Testis (tissue), 3 donors: ENCODE measurements around the gene CNTLN. TPM values are rescaled to one million over a fixed set of nuclear protein-coding genes. Genes with fewer than 3 reads are reported as not detected.

Source experiments
- DNase-seq: peaks from one replicate; pipeline ENCODE4 v3.0.0-alpha.2; 2019
- H3K27ac ChIP-seq, 2 donors: fragments of 200-600 bp; sonication (generic); one replicate each; pipeline ENCODE4 v1.5.1; 2019
- H3K27me3 ChIP-seq: fragments of 200-600 bp; sonication (generic); one replicate; pipeline ENCODE4 v1.5.1; 2019
- H3K36me3 ChIP-seq: fragments of 200-600 bp; sonication (generic); one replicate; pipeline ENCODE4 v1.5.1; 2017; ENCODE audit warnings: low read depth; ENCODE audit errors: missing control alignments
- H3K4me1 ChIP-seq: fragments of 200-600 bp; sonication (generic); one replicate; pipeline ENCODE4 v1.5.1; 2019
- H3K4me3 ChIP-seq, 2 donors: fragments of 200-600 bp; sonication (generic); one replicate each; pipeline ENCODE4 v1.5.1; 2017 to 2019
- H3K9me3 ChIP-seq: fragments of 200-600 bp; sonication (generic); one replicate; pipeline ENCODE4 v1.5.1; 2017
- POLR2A ChIP-seq: fragments of 450-650 bp; IDR thresholded peaks from one replicate; pipeline ENCODE4 v1.6.1; 2017; ENCODE audit warnings: antibody characterized with exemption, mild to moderate bottlenecking, moderate library complexity
- WGBS, 2 donors: methylation state at CpG; one replicate each; pipeline ENCODE4 v1.1.5; 2018; 5-methylcytosine and 5-hydroxymethylcytosine counted together
- intact Hi-C: fragments of 100-400 bp; cut with DNase I; formaldehyde crosslinking; loops from one replicate; pipeline ENCODE4 v1.15.1; 2023; ENCODE audit warnings: low total_unique reads
- polyA plus RNA-seq: library from polyadenylated mRNA; stranded (reverse); fragments of 350-450 nt; fragmentation: Illumina TruSeq; extraction: RNeasy Lipid Tissue Mini Kit (QIAGEN cat#74804); gene quantifications from one replicate; pipeline ENCODE4 v1.2.3, GENCODE V29; 2014; ENCODE audit warnings: low read depth, low replicate concordance; ENCODE audit not compliant: insufficient read depth
- small RNA-seq, 2 donors: library from RNA; depleted of rRNA; stranded (forward); fragments of <200 nt; gene quantifications; one replicate each; pipeline ENCODE3, GENCODE V24; 2016
- total RNA-seq, 2 donors: library from RNA; depleted of rRNA; stranded (reverse); fragments of >200 nt; gene quantifications; one replicate each; pipeline ENCODE4 v1.2.3, GENCODE V29; 2016
- TF ChIP-seq, protein P1 (sequence below), 3 experiments: fragments of 450-650 bp in 2 of 3; fragments of 200-600 bp in 1 of 3; sonication (generic) in 1 of 3; IDR thresholded peaks; one replicate each; pipeline ENCODE4 v1.5.1; 2016 to 2019; ENCODE audit warnings: antibody characterized with exemption in 3 of 3, mild to moderate bottlenecking in 2 of 3, moderate library complexity in 1 of 3

CNTLN gene
- total and polyA plus RNA-seq, 3 donors from 2014 or later: 6.3 to 23.7 (median 19.9) TPM

DNA sequence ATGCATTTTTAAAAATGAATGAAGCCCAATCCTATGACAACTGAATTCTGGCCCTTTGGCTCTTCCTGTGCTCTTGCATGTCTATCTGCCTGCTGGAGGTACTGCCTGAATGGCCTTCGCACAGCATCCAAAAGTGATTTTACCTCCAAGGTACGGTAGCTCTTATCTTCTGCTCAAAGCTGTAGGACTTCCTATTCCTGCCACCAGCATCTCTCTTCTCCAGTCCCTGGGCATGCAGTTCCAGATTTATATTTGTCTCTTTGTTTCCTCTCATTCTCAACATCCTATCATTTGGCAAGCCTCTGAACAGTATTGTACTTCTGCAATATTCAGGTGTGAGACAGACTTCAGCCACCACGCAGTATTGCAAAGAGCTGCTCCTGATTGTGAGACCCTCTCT lies 400.3 kb downstream of the CNTLN start:
- H3K27ac ChIP-seq: no peak overlapping the region
- 83 to 87% methylated on average over 3 of the region's 3 CpGs for WGBS, 2 donors
- H3K27me3 ChIP-seq: no peaks in the 10 kb centered on the region
- intact Hi-C loops: no loop called here
- H3K36me3 ChIP-seq: no peaks in the 10 kb centered on the region
- DNase-seq: no peak
- no peaks in the 10 kb centered on the region for H3K4me1 ChIP-seq
- no peaks in the 10 kb centered on the region for H3K9me3 ChIP-seq
- TF ChIP-seq, protein P1, sequence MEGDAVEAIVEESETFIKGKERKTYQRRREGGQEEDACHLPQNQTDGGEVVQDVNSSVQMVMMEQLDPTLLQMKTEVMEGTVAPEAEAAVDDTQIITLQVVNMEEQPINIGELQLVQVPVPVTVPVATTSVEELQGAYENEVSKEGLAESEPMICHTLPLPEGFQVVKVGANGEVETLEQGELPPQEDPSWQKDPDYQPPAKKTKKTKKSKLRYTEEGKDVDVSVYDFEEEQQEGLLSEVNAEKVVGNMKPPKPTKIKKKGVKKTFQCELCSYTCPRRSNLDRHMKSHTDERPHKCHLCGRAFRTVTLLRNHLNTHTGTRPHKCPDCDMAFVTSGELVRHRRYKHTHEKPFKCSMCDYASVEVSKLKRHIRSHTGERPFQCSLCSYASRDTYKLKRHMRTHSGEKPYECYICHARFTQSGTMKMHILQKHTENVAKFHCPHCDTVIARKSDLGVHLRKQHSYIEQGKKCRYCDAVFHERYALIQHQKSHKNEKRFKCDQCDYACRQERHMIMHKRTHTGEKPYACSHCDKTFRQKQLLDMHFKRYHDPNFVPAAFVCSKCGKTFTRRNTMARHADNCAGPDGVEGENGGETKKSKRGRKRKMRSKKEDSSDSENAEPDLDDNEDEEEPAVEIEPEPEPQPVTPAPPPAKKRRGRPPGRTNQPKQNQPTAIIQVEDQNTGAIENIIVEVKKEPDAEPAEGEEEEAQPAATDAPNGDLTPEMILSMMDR (IDR thresholded peaks at IDR 0.05): no peak
- no peak for TF ChIP-seq POLR2A
- no peak overlapping the region for H3K4me3 ChIP-seq

DNA sequence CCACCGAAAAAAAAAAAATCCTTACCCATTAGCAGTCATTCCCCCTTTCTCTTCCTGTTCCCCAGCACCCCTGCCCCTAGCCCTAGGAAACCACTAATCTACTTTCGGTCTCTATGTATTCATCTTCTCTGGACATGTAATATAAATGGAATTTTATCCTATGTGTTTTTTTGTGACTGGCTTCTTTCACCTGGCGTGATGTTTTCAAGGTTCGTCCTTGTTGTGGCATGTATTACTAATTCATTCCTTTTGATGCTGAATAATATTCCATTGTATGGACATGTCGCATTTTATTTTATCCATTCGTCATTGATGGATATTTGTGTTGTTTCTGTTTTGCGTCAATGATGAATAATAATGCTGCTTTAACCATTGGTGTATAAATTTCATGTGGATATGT lies 401.2 kb downstream of the CNTLN start:
- WGBS, 2 donors: 92 to 94% methylated on average over 7 of the region's 7 CpGs
- H3K4me1 ChIP-seq: no peaks in the 10 kb centered on the region
- H3K27me3 ChIP-seq: no peaks in the 10 kb centered on the region
- DNase-seq: no peak
- TF ChIP-seq POLR2A: no peak
- TF ChIP-seq, protein P1 (IDR thresholded peaks at IDR 0.05): no peak
- H3K27ac ChIP-seq: no peak overlapping the region
- no peaks in the 10 kb centered on the region for H3K9me3 ChIP-seq
- intact Hi-C loops: no loop called here
- no peak overlapping the region for H3K4me3 ChIP-seq
- no peaks in the 10 kb centered on the region for H3K36me3 ChIP-seq

DNA sequence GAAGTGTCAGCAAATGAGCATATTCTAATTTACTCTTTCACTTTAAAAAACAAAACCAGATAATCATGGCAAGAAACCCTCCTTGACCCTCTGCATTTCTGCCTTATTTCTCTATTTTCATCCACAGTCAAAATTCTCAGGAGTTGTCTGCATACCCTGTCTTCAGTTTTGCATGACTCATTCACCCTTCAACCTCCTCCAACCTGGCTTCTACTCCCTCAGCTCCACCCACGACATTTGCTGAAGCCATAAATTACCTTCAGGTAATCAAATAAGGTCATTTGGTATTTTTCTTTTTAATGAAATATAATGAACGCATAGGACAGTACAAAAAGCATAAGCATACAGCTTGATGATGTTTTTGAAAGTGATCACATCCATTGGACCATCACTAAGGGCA lies 416.2 kb downstream of the CNTLN start:
- no peak overlapping the region for H3K4me3 ChIP-seq
- no peak for TF ChIP-seq POLR2A
- TF ChIP-seq, protein P1 (IDR thresholded peaks at IDR 0.05): no peak
- H3K27ac ChIP-seq: no peak overlapping the region
- H3K4me1 ChIP-seq: no peaks in the 10 kb centered on the region
- 59 to 71% methylated on average over 2 of the region's 2 CpGs for WGBS, 2 donors
- intact Hi-C loops: no loop called here
- H3K36me3 ChIP-seq: no peaks in the 10 kb centered on the region
- no peak for DNase-seq
- no peaks in the 10 kb centered on the region for H3K9me3 ChIP-seq
- H3K27me3 ChIP-seq: no peaks in the 10 kb centered on the region

Small RNA genes lying within 50 kb of the gene (small RNA-seq; reads per million reads assigned to genes)
- 0 reads per million in 2 donors for gene RPS29P33
